ENCODE measurements around the gene FXR1.
"Not testable (repeated sequence)": the region's sequence is repeated elsewhere in the genome, so short reads cannot be mapped to it uniquely, and the experiment has no call there.

FXR1 gene

GRCh38 chr3:180932819-180933218 is 20.3 kb downstream of the FXR1 start:
- DNase-seq = no peak

GRCh38 chr3:180934638-180935037 is 22.2 kb downstream of the FXR1 start:
- no peak for DNase-seq

- no peak for DNase-seq
Measured at GRCh38 chr3:180940826-180941225, 28.4 kb downstream of the FXR1 start.

GRCh38 chr3:180947761-180948390 is 35.4 kb downstream of the FXR1 start:
- DNase-seq = no peak

GRCh38 chr3:180959691-180960090 is 47.2 kb downstream of the FXR1 start:
- DNase-seq = no peak

- DNase-seq = no peak
Measured at GRCh38 chr3:180961087-180961486, 48.6 kb downstream of the FXR1 start.

GRCh38 chr3:180961552-180961951 is 49.1 kb downstream of the FXR1 start:
- DNase-seq = no peak

GRCh38 chr3:180962530-180962929 is 50.1 kb downstream of the FXR1 start:
- no peak for DNase-seq

- no peak for DNase-seq
Measured at GRCh38 chr3:180970931-180971330, 58.5 kb downstream of the FXR1 start.

GRCh38 chr3:180973543-180973942 is 61.1 kb downstream of the FXR1 start:
- no peak for DNase-seq

- no peak for DNase-seq
Measured at GRCh38 chr3:180974286-180974685, 61.8 kb downstream of the FXR1 start.

- DNase-seq = no peak
Measured at GRCh38 chr3:180977498-180977897, 65.0 kb downstream of the FXR1 start.

GRCh38 chr3:180979961-180980360 is 67.5 kb downstream of the FXR1 start:
- no peak for DNase-seq

- DNase-seq = no peak
Measured at GRCh38 chr3:180980611-180981010, 68.1 kb downstream of the FXR1 start.

GRCh38 chr3:180981912-180982311 is 69.4 kb downstream of the FXR1 start:
- no peak for DNase-seq

GRCh38 chr3:180983136-180983535 is 70.7 kb downstream of the FXR1 start:
- no peak for DNase-seq

- DNase-seq = not testable (repeated sequence)
Measured at GRCh38 chr3:180986366-180986765, 73.9 kb downstream of the FXR1 start.

GRCh38 chr3:180987344-180987743 is 74.9 kb downstream of the FXR1 start:
- no peak for DNase-seq

- DNase-seq = peak; percentile 47 to 96 (median 88)
Measured at GRCh38 chr3:180989291-180990163, 77.1 kb downstream of the FXR1 start, which contains the start of gene DNAJC19. Gene DNAJC19 (minus strand): TSS chr3:180989736. CDS start chr3:180989602, 134 bp downstream.

GRCh38 chr3:180990505-180990904 is 78.0 kb downstream of the FXR1 start:
- DNase-seq = no peak

- no peak for DNase-seq
Measured at GRCh38 chr3:180996415-180996932, 84.0 kb downstream of the FXR1 start.

GRCh38 chr3:181002331-181002730 is 89.9 kb downstream of the FXR1 start:
- DNase-seq = not testable (repeated sequence)

- not testable (repeated sequence) for DNase-seq
Measured at GRCh38 chr3:181003469-181003868, 91.0 kb downstream of the FXR1 start.

All from amygdala (tissue), 56 donors.